HG03039 (cell line): ENCODE measurements around the gene UVSSA.
"Not testable (repeated sequence)": the region's sequence is repeated elsewhere in the genome, so short reads cannot be mapped to it uniquely, and the experiment has no call there.

Source experiments
- ATAC-seq: cut with Tn5 transposase; IDR thresholded peaks from one replicate; pipeline ENCODE4 v1.9.1; 2021; ENCODE audit warnings: mild to moderate bottlenecking, moderate library complexity; ENCODE audit not compliant: unreplicated experiment

The UVSSA gene

GRCh38 chr4:1315836-1316536 is 31.0 kb upstream of the UVSSA start:
- no peak for ATAC-seq

GRCh38 chr4:1316537-1317168 is 30.4 kb upstream of the UVSSA start:
- no peak for ATAC-seq

DNA sequence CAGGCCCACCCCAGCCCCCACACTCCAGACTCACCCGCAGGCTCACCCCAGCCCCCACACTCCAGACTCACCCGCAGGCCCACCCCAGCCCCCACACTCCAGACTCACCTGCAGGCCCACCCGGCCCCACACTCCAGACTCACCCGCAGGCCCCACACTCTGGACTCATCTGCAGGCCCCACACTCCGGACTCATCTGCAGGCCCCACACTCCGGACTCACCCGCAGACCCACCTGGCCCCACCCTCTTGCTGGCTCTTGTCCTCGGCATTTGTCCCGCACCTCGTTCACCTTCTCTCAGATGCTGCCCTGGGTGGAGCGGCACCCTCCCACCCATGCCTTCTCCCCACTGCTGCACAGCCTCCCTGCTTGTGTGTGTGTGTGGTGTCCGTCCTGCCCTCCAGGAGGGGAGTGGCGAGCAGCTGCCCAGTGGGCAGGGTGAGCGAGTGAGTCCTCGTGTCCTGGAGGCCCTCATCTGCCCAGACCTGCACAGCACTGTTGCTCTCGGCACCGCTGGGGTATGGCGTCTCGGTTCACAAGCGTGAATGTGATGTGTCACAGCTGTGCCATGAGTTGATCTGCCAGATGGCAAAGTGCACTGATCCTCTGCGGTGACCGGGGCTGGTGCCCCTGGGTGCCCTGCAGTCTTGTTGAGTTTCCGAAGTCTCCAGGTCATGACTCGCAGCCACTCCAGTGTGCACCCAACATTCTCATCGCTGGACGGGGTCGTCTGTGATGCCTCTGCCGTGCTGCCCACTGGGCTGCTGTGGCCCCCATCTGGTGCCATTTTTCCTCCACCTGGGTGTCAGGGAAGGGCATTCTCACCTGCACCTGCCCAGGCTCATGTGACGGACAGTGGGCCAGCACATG is 29.6 kb upstream of the UVSSA start:
- ATAC-seq: no peak

DNA sequence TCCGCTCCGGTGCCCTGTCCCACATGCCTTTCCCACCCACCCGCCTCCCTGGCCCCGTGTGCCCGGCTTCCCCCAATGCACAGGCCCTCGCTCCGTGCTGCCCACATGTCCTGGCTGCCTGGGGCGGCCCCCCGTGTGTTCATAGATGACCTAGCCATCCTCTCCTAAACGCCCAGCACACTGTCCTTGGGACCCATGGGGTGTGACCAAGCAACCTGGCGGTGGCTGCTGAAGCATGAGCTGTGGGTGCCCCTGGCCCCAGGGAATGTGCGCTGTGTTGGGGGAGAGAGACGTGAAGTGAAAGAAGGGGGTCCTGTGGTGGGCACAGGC is 29.0 kb upstream of the UVSSA start:
- no peak for ATAC-seq

GRCh38 chr4:1318488-1319213 is 28.4 kb upstream of the UVSSA start:
- ATAC-seq: no peak

DNA sequence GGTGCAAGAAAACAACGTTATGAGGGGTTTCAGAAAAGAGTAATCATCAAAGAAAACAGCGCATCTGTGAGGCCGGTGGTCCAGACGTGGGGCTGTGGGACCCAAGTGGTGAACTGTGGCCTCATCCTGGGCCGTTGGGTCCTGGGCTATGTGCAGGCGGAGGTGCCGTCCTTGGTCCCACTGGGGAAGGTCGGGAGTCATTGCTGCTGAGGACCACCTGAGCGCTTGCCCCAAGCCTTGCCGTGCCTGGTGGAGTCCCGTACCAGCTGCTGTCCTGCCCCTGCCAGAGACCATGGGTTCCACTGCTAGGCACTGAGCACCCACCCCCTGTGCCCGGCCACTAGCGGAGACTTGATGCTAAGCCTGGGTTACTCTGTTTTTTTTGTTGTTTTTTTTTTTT is 25.5 kb upstream of the UVSSA start:
- ATAC-seq: no peak

DNA sequence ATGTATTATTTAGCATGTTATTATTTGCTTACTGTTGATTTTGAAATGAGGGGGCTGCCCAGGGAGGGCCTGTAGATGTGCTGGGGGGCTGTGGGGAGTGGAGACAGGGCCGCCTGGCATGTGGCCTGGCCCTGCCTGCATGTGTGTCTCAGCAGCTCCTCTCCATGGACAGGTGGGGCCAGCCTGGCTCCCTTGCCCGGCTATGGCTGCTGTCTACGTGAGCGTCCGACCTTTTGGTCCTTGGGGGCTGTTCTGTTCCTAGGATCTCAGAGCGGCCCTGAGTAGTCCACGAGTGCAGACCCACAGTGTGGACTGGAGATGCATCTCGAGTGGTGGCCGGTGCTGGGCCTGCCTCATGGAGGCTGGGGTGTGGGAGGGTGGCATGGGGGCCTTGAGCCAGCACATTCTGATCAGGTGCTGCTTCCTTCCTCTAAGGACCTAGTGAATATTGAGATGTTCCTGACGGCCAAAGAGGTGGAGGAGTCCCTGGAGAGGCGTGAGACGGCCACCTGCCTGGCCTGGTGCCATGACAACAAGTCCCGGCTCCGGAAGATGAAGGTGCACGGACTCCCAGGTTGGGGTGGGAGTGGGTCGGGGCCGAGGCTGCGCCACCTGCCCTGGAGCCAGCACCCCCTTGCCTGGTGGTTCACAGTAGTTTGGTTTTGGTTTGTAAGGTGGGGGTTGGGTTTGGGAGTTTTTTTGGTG is 24.9 kb upstream of the UVSSA start:
- ATAC-seq: no peak

- ATAC-seq: no peak
Measured at GRCh38 chr4:1323280-1323634, 23.8 kb upstream of the UVSSA start.

DNA sequence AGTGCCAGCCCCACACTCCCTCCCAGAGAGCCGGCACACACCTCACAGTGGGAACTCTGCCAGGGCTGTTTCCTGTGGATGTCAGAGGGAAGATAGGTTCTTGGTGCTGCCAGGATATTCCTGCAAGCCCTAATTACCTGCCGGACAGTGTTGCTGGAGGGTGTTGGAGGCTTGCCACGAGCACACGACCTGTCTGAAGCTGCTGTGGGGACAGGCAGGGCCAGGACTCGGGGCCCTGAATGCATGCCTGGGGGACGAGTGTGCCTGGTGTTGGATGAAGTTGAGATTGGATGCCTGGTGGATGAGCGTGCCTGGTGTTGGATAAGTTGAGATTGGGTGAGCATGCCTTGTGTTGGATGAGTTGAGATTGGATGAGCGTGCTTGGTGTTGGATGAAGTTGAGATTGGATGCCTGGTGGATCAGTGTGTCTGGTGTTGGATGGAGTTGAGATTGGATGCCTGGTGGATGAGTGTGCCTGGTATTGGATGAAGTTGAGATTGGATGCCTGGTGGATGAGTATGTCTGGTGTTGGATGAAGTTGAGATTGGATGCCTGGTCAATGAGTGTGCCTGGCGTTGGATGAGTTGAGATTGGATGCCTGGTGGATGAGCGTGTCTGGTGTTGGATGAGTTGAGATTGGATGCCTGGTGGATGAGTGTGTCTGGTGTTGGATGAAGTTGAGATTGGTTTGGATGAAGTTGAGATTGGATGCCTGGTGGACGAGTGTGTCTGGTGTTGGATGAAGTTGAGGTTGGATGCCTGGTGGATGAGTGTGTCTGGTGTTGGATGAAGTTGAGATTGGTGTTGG is 23.2 kb upstream of the UVSSA start:
- no peak for ATAC-seq

GRCh38 chr4:1324443-1325175 is 22.4 kb upstream of the UVSSA start:
- not testable (repeated sequence) for ATAC-seq

DNA sequence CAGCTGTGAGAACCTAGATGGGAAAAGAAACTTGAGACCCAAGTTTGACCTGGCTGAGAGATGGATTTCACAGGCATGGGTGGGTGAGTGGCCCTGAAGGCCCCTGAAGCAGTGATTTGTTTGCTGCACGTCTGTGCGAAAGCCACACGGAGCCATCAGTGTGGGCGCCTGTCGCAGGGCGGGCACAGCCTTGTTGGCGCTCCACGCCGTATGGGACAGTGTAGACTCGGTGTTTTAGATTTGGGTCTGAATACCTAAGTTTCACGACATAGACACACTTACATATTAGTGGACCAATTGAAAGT is 21.9 kb upstream of the UVSSA start:
- ATAC-seq: no peak

- no peak for ATAC-seq
Measured at GRCh38 chr4:1325681-1326635, 21.1 kb upstream of the UVSSA start.

DNA sequence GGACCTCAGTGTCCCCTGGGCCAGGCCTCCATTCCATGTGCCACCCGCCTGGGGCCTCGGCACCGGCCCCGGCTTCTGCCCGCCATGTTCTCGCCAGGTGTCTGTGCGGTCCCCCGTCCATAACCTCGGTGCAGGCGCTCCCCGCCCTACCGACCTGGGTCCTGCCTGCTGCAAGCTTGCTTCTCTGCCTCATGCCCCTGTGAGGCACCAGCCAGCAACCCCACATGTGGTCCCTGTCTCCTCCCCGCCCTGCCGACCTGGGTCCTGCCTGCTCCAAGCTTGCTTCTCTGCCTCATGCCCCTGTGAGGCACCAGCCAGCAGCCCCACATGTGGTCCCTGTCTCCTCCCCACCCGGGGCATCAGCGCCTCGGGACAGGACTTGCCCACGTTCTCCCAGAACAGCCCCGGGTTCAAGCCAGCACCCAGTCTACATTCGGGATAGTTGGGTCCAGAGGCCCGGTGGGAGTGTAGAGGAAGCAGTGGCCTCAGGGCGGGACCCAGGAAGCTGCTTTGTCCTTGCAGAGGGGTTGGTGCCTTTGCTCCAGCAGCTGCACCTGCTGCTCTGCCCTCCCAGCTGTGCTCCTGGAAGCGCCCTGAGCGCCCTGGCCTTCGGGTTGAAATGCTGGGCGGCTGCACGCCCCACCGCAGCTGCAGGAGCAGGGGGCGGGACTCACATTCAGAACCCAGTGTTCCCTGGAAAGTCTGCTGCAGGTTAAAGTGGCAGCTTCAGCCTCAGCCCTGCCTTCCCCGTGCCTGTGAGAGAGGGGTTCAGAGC is 20.1 kb upstream of the UVSSA start:
- no peak for ATAC-seq

- no peak for ATAC-seq
Measured at GRCh38 chr4:1327526-1328266, 19.3 kb upstream of the UVSSA start.

DNA sequence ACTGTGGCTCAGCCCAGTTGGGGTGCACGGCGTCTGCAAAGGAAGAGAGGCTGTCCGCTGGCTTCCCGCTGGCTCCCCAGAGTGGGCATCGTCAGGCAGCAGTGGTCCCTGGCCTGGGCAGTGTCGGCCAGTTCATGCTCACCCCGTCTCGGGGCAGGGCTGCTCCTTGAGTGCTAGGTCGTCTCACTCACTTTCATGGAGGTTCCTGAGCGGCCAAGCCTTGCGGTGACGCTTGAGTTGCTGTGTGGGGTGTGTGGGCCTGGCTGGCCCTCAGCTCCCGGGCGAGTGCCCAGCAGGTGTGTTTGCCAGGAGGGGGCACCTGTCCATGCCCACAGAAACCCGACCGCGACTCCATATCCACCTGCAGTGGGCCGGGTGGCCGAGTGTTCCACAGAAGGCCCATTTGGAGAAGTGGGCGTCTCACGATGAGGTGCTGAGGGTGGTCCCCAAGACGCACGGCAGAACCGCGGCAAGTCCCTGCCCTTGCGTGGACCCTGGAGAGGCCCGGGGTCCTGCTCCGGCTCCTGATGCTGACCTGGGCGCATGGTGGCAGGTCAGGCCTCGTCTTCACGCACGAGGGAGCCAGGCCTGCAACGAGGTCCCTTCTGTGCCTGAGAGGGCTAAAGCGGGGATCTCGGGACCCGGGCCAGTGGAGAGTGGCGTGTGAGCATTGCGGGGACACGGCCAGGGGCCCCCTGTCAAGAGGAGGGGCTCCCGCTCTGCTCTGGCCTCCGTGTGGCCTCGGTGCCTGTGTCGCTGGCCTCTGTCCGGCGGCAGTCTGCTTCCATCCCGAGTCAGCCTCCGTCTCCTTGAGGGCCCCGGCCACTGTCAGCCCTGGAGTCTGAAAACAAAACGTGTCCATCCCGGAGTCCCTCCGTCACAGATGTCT is 18.5 kb upstream of the UVSSA start:
- ATAC-seq: no peak
